HepG2 (cell line): ENCODE results near the gene TSEN54. TPM values are rescaled to one million over a fixed set of nuclear protein-coding genes. Genes with fewer than 3 reads are reported as not detected.
A peak's percentile ranks its signal among the peaks of the same experiment; 100 is the strongest.

Source experiments
- ATAC-seq: fragments of 200-7000 bp; cut with Tn5 transposase; 3 replicates; pipeline ENCODE4 v1.9.1; 2020; ENCODE audit warnings: mild to moderate bottlenecking, moderate library complexity
- BruUV-seq: library from RNA; stranded (reverse); fragments of 400-500 nt; replicated peaks from 2 replicates; lab custom pipeline; 2021; lab: Mats Ljungman, UMichigan
- CTCF ChIA-PET: fragments of 300-600 bp; formaldehyde crosslinking; extraction: SDS; loops from one replicate; lab custom pipeline; 2021; ENCODE audit warnings: low total read pairs, inconsistent platforms, low intra/inter-chr PET ratio; lab: Yijun Ruan, JAX
- POLR2A ChIA-PET: fragments of 350-600 bp; sonication (Branson Sonifier 250); formaldehyde crosslinking; loops from one replicate; lab custom pipeline; 2020; ENCODE audit warnings: antibody characterized with exemption, inconsistent platforms; lab: Yijun Ruan, JAX
- DNase-seq: peaks from one replicate; pipeline ENCODE4 v3.0.0-alpha.2; 2015; ENCODE audit warnings: low spot score
- FAIRE-seq: peaks from 3 replicates; lab custom pipeline; 2011; peaks lifted over from hg19 to GRCh38; lab: Jason Lieb, UNC
- H2AFZ ChIP-seq: one replicate; pipeline ENCODE4 v1.6.1; 2011; ENCODE audit warnings: low read length, inconsistent platforms
- H3K27ac ChIP-seq: fragments of 300-600 bp; 3 replicates; pipeline ENCODE4 v1.8.0; 2011; ENCODE audit warnings: mixed run types, mild to moderate bottlenecking, mixed read lengths, low read length, inconsistent platforms; ENCODE audit not compliant: insufficient read depth; ENCODE audit errors: extremely low read length
- H3K27me3 ChIP-seq, 2 experiments: fragments of 200-600 bp in 1 of 2; 2 replicates in 1 of 2; 3 replicates in 1 of 2; pipeline versions ENCODE4 v1.6.0 to v1.8.0; 2011; ENCODE audit warnings: low read length in 2 of 2, mild to moderate bottlenecking in 2 of 2, moderate library complexity in 2 of 2, inconsistent platforms in 1 of 2; ENCODE audit not compliant: insufficient read depth in 2 of 2, control insufficient read depth in 1 of 2
- H3K36me3 ChIP-seq, 2 experiments: fragments of 200-600 bp in 1 of 2; replicated peaks in 1 of 2; 2 replicates in 1 of 2; 3 replicates in 1 of 2; pipeline versions ENCODE4 v1.5.1 to v1.8.0; 2011; ENCODE audit warnings: low read length in 2 of 2, inconsistent platforms in 1 of 2; ENCODE audit not compliant: insufficient read depth in 2 of 2, control insufficient read depth in 1 of 2
- H3K4me1 ChIP-seq: 2 replicates; pipeline ENCODE4 v1.5.1; 2012; ENCODE audit warnings: low read length, inconsistent platforms; ENCODE audit not compliant: insufficient read depth
- H3K4me2 ChIP-seq: 2 replicates; pipeline ENCODE4 v1.6.0; 2011; ENCODE audit warnings: low read depth, low read length, inconsistent platforms
- H3K4me3 ChIP-seq, 3 experiments: fragments of 200-600 bp in 1 of 3; sonication (generic), shearing (Covaris generic) in 1 of 3; replicated peaks in 1 of 3; 2 replicates each; pipeline ENCODE4 v1.5.1; 2011 to 2016; ENCODE audit warnings: low read length in 3 of 3, inconsistent platforms in 2 of 3, low read depth in 2 of 3, mild to moderate bottlenecking in 2 of 3, control low read depth in 1 of 3, mixed read lengths in 1 of 3; ENCODE audit not compliant: insufficient read depth in 1 of 3
- H3K79me2 ChIP-seq: one replicate; pipeline ENCODE4 v1.6.1; 2011; ENCODE audit warnings: low read length, inconsistent platforms; ENCODE audit not compliant: insufficient read depth
- H3K9ac ChIP-seq: 2 replicates; pipeline ENCODE4 v1.6.0; 2011; ENCODE audit warnings: mild to moderate bottlenecking, low read depth, low read length, inconsistent platforms; ENCODE audit not compliant: insufficient read depth
- H3K9me3 ChIP-seq: 2 replicates; pipeline ENCODE4 v1.5.1; 2012; ENCODE audit warnings: mild to moderate bottlenecking, low read length
- H4K20me1 ChIP-seq: 2 replicates; pipeline ENCODE4 v1.6.0; 2011; ENCODE audit warnings: inconsistent platforms, mild to moderate bottlenecking, low read length, moderate library complexity; ENCODE audit not compliant: insufficient read depth
- AGO2 ChIP-seq: fragments of 200-400 bp; formaldehyde crosslinking; optimal IDR thresholded peaks from 2 replicates; pipeline ENCODE3; 2017; ENCODE audit warnings: mild to moderate bottlenecking, low read depth, low read length, moderate library complexity
- MLLT10 ChIP-seq: sonication (generic); formaldehyde crosslinking; IDR thresholded peaks from 2 replicates; pipeline ENCODE4 v1.4.0; 2020; ENCODE audit warnings: missing genetic modification reagents
- ZC3H13 ChIP-seq: sonication (generic); formaldehyde crosslinking; IDR thresholded peaks from 2 replicates; pipeline ENCODE4 v1.8.1; 2023; ENCODE audit warnings: mild to moderate bottlenecking, missing genetic modification reagents, moderate library complexity
- WGBS: methylation state at CpG from one replicate; pipeline ENCODE4 v1.1.6; 2017; ENCODE audit warnings: low lambda C conversion rate; 5-methylcytosine and 5-hydroxymethylcytosine counted together
- in situ Hi-C: cut with HindIII; loops from 2 replicates; pipeline ENCODE4 v1.10.0; 2017; ENCODE audit warnings: low pct_unique_long_range_greater_than_20kb; ENCODE audit not compliant: extremely low pct_ligation_motif_present
- intact Hi-C: fragments of 100-400 bp; cut with micrococcal nuclease; formaldehyde crosslinking; loops from one replicate; pipeline ENCODE4 v1.10.0; 2022; ENCODE audit not compliant: unreplicated experiment
- polyA plus RNA-seq, 8 experiments: library from polyadenylated mRNA; depleted of rRNA in 3 of 8; stranded (reverse) in 7 of 8; unstranded in 1 of 8; fragments of >200 nt; fragmentation: Illumina TruSeq in 4 of 8; extraction: Trizol in 4 of 8; gene quantifications; 2 replicates each; pipeline versions ENCODE4 v1.2.1 to v1.2.3, GENCODE V29; 2011 to 2016; ENCODE audit warnings: low read depth in 4 of 8, missing spikeins in 1 of 8, mixed read lengths in 1 of 8; ENCODE audit not compliant: insufficient read depth in 1 of 8
- total RNA-seq, 5 experiments: library from RNA; depleted of rRNA; stranded (reverse); fragments of >200 nt; fragmentation: Illumina TruSeq; extraction: Trizol; gene quantifications; 2 replicates each; pipeline ENCODE4 v1.2.3, GENCODE V29; 2016; ENCODE audit warnings: low read depth in 1 of 5
- TF ChIP-seq, protein P1 (sequence below): IDR thresholded peaks from 2 replicates; pipeline ENCODE4 v1.6.1; 2016

Gene TSEN54
- total and polyA plus RNA-seq, 2 of the 13 experiments (the other 11 are each of a cell fraction or from before 2014, with no cell fraction given): 62.9 to 63.3 TPM

DNA sequence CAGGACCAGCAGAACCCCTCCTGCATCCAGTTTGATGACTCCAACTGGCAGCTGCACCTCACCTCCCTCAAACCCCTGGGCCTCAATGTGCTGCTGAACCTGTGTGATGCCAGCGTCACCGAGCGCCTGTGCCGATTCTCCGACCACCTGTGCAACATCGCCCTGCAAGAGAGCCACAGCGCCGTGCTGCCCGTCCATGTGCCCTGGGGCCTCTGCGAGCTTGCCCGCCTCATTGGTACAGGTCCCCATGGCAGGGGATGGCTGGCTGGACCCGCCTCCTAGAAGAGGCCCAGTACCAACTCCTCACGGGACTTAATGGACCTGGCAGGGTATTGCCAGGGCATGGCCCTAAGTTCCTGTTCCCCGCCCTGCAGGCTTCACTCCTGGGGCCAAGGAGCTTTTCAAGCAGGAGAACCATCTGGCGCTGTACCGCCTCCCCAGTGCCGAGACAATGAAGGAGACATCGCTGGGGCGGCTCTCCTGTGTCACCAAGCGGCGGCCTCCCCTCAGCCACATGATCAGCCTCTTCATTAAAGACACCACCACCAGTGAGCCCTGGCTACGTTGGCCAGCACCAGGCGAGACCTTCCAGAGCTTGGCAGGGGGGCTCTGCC, 23.7 kb upstream of the TSEN54 start:
- FAIRE-seq: no peak
- TF ChIP-seq MLLT10 (CRISPR knock-in tag) (no peak), ZC3H13 (0 out of 2 replicates have a peak, but pooled peaks have one; percentile 4)
- no peak for ATAC-seq
- intact Hi-C loops (no loop called here), in situ Hi-C loops (no loop called here)
- no peaks in the 10 kb centered on the region for H3K4me1 ChIP-seq
- BruUV-seq: no TSS peak
- peaks cover 3% of the 10 kb centered on the region; the same call in 1 of the 2 replicates for H4K20me1 ChIP-seq
- H3K9me3 ChIP-seq: no peaks in the 10 kb centered on the region
- peaks cover 51 to 75% of the 10 kb centered on the region in 2 experiments for H3K36me3 ChIP-seq
- H3K9ac ChIP-seq: no peak overlapping the region
- no peak for DNase-seq
- CTCF ChIA-PET: no interaction called here
- no peaks in the 10 kb centered on the region for H3K27me3 ChIP-seq
- H3K27ac ChIP-seq: no peak overlapping the region
- H3K4me2 ChIP-seq: no peak overlapping the region
- no peaks in the 10 kb centered on the region for H3K79me2 ChIP-seq
- H3K4me3 ChIP-seq: no peak overlapping the region
- 91% methylated on average over 14 of the region's 23 CpGs for WGBS
- no peak overlapping the region for H2AFZ ChIP-seq
- POLR2A ChIA-PET: interaction anchor here (1.0 kb wide), 1 partner anchor 24 kb away, joined by 3 read pairs; the partner anchor contains the start of gene TSEN54

DNA sequence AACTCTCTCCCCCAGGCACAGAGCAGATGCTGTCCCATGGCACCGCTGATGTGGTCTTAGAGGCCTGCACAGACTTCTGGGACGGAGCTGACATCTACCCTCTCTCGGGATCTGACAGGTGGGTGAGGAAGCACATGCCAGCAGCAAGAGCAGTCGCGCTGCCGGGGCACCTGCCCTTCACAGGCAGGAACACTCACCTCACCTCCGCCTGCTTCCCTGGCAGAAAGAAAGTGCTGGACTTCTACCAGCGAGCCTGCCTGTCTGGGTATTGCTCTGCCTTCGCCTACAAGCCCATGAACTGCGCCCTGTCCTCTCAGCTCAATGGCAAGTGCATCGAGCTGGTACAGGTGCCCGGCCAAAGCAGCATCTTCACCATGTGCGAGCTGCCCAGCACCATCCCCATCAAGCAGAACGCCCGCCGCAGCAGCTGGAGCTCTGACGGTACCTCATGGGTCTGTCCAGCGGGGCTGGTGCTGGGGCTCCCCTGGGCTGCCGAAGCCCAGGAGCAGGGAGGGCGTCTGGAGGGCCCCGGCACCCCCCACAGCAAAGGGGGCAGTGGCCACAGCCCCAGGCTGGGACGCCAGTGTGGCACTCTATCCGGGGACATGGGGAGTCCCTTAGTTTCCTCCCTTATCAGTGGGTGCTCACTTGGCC, 22.7 kb upstream of the TSEN54 start:
- intact Hi-C loops: no loop called here
- no peaks in the 10 kb centered on the region for H3K4me1 ChIP-seq
- H3K36me3 ChIP-seq: peaks cover 58 to 77% of the 10 kb centered on the region in 2 experiments

More for the DNA sequence above, 22.7 kb upstream of the TSEN54 start:
- peak; percentile 19 for TF ChIP-seq AGO2
- TF ChIP-seq, protein P1, sequence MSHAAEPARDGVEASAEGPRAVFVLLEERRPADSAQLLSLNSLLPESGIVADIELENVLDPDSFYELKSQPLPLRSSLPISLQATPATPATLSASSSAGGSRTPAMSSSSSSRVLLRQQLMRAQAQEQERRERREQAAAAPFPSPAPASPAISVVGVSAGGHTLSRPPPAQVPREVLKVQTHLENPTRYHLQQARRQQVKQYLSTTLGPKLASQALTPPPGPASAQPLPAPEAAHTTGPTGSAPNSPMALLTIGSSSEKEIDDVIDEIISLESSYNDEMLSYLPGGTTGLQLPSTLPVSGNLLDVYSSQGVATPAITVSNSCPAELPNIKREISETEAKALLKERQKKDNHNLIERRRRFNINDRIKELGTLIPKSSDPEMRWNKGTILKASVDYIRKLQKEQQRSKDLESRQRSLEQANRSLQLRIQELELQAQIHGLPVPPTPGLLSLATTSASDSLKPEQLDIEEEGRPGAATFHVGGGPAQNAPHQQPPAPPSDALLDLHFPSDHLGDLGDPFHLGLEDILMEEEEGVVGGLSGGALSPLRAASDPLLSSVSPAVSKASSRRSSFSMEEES (CRISPR knock-in tag): no peak
- H3K79me2 ChIP-seq: no peaks in the 10 kb centered on the region
- in situ Hi-C loops: no loop called here
- ATAC-seq (no peak), DNase-seq (no peak), FAIRE-seq (no peak)
- no peaks in the 10 kb centered on the region for H3K9me3 ChIP-seq
- H3K27ac ChIP-seq: no peak overlapping the region
- ChIA-PET CTCF (no interaction called here), POLR2A (interaction anchor here (1.0 kb wide), 1 partner anchor 23 kb away, joined by 3 read pairs; the partner anchor contains the start of gene TSEN54)
- no peak overlapping the region for H3K4me2 ChIP-seq
- H3K9ac ChIP-seq: no peak overlapping the region
- H2AFZ ChIP-seq: no peak overlapping the region
- no TSS peak for BruUV-seq
- WGBS: 94% methylated on average over 19 of the region's 23 CpGs
- no peak overlapping the region for H3K4me3 ChIP-seq
- H4K20me1 ChIP-seq: peaks cover 3% of the 10 kb centered on the region; the same call in 1 of the 2 replicates
- no peaks in the 10 kb centered on the region for H3K27me3 ChIP-seq
